ENCODE data around the gene VPS37C.

DNA sequence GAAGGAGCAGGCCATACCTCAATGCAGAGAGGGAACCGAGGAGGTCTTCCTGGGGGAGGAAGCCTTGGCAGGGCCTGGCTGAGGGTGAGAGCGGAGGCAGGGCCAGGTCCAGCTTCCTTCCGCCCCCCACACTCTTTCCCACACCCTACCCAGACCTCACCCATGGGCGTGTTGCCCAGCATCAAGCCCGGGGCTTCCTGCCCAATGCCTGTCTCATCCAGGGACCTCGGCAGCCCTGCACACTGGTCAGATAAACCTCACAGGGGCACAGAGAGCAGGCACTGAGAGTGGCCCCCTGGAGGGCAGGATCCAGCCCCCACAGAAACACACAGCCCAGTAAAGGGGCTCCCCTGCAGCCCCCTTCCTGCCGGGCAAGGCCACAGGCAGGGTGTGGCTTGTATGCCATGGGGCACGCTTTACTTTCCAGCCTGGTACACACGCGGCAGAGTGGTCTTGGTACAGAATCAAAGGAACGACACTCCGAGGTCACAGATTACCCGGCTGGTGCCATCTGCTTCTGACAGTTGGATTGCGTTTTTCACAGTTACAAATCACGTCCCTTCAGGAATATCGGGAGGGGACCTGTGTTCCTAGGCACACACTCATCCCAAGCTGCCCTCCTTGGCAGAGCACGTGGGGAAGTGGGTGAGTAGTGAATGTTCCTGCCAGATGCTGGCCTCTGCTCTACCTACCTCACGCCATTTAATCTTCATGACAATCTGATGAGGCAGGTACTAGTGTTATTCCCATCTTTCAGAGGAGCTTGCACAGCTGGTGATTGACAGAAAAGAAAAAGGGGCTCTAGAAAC, 79.0 kb downstream of the VPS37C start:
- TF ChIP-seq, protein P1, sequence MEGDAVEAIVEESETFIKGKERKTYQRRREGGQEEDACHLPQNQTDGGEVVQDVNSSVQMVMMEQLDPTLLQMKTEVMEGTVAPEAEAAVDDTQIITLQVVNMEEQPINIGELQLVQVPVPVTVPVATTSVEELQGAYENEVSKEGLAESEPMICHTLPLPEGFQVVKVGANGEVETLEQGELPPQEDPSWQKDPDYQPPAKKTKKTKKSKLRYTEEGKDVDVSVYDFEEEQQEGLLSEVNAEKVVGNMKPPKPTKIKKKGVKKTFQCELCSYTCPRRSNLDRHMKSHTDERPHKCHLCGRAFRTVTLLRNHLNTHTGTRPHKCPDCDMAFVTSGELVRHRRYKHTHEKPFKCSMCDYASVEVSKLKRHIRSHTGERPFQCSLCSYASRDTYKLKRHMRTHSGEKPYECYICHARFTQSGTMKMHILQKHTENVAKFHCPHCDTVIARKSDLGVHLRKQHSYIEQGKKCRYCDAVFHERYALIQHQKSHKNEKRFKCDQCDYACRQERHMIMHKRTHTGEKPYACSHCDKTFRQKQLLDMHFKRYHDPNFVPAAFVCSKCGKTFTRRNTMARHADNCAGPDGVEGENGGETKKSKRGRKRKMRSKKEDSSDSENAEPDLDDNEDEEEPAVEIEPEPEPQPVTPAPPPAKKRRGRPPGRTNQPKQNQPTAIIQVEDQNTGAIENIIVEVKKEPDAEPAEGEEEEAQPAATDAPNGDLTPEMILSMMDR (IDR thresholded peaks at IDR 0.05; ENCODE audit: insufficient read depth, low read length): no peak
- no peak for TF ChIP-seq GABPA (IDR thresholded peaks at IDR 0.05; ENCODE audit: low read depth)
- TF ChIP-seq, protein P2, sequence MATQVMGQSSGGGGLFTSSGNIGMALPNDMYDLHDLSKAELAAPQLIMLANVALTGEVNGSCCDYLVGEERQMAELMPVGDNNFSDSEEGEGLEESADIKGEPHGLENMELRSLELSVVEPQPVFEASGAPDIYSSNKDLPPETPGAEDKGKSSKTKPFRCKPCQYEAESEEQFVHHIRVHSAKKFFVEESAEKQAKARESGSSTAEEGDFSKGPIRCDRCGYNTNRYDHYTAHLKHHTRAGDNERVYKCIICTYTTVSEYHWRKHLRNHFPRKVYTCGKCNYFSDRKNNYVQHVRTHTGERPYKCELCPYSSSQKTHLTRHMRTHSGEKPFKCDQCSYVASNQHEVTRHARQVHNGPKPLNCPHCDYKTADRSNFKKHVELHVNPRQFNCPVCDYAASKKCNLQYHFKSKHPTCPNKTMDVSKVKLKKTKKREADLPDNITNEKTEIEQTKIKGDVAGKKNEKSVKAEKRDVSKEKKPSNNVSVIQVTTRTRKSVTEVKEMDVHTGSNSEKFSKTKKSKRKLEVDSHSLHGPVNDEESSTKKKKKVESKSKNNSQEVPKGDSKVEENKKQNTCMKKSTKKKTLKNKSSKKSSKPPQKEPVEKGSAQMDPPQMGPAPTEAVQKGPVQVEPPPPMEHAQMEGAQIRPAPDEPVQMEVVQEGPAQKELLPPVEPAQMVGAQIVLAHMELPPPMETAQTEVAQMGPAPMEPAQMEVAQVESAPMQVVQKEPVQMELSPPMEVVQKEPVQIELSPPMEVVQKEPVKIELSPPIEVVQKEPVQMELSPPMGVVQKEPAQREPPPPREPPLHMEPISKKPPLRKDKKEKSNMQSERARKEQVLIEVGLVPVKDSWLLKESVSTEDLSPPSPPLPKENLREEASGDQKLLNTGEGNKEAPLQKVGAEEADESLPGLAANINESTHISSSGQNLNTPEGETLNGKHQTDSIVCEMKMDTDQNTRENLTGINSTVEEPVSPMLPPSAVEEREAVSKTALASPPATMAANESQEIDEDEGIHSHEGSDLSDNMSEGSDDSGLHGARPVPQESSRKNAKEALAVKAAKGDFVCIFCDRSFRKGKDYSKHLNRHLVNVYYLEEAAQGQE (IDR thresholded peaks at IDR 0.05; ENCODE audit: insufficient replicate concordance, low read depth): no peak

Data from HL-60 (cell line).